ENCODE data around the gene GNA12.

The GNA12 gene

GRCh38 chr7:2781636-2782035 is 62.5 kb downstream of the GNA12 start:
- no peak for DNase-seq (ENCODE audit: low read depth, low spot score)

- DNase-seq (ENCODE audit: low read depth, low spot score) = no peak
Observed at GRCh38 chr7:2779051-2779450, 65.1 kb downstream of the GNA12 start.

GRCh38 chr7:2777898-2778535 is 66.1 kb downstream of the GNA12 start:
- no peak for DNase-seq (ENCODE audit: low read depth, low spot score)

- DNase-seq (ENCODE audit: low read depth, low spot score) = no peak
Observed at GRCh38 chr7:2776401-2776800, 67.7 kb downstream of the GNA12 start.

DNA sequence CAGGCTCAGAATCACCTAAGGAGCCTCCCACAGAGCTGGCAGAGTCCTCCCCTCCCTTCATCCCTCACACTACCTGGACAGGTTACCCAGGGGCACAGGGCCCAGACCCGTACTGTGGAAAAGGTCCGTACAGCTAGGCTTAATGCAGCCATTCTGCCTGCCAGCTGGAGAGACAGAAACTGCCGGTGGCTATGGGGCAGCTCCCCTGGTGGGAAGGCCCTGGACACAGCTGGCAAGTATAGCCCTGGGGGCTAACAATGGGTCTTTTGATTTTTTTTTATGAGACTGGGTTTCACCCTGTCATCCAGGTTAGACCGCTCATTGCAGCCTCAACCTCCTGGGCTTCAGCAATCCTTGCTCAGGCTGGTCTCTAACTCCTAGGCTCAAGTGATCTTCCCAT is 68.3 kb downstream of the GNA12 start:
- DNase-seq (ENCODE audit: low read depth, low spot score) = no peak

GRCh38 chr7:2775376-2775775 is 68.7 kb downstream of the GNA12 start:
- DNase-seq (ENCODE audit: low read depth, low spot score) = no peak

GRCh38 chr7:2774935-2775334 is 69.2 kb downstream of the GNA12 start:
- no peak for DNase-seq (ENCODE audit: low read depth, low spot score)

DNA sequence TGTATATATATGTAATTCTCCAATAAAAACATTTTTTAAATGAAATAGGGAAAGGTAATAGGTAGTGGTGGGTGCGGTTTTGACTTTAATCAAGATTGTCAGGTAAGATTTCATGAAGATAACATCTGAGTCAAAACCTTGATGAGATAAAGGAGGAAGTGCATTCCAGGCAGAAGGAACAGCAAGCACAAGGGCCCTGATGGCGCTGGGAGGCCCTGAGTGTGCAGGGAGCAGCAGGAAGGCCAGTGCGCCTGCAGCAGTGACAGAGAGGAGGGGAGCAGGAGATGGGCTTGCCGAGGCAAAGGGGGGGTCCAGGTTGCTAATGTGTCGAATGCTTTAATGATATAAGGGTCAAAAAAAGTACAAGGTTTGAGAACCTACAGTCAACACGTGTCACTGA is 69.8 kb downstream of the GNA12 start:
- DNase-seq (ENCODE audit: low read depth, low spot score) = no peak

GRCh38 chr7:2773608-2774007 is 70.5 kb downstream of the GNA12 start:
- DNase-seq (ENCODE audit: low read depth, low spot score) = no peak

- no peak for DNase-seq (ENCODE audit: low read depth, low spot score)
Observed at GRCh38 chr7:2771274-2771731, 72.8 kb downstream of the GNA12 start.

DNA sequence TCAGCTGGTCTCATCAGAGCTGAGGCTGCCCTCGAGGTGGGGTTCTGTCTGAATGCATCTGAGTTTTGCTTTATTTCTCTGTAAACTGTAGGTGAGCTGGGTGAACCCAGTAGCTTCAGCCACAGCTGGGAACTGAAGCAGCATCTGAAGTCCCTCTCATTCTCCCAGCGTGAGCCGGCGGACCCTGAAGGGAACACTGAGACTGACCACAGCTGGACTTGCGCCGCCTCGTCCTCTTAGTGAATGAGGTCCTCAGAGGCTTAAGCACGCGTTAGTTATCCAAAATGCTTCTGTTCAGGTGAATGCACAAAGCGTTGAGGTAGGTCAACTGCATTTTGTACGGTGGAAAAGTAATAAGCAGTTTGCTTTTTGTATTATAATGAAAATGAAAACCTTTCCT is 79.5 kb downstream of the GNA12 start:
- no peak for DNase-seq (ENCODE audit: low read depth, low spot score)

- no peak for DNase-seq (ENCODE audit: low read depth, low spot score)
Observed at GRCh38 chr7:2763597-2763996, 80.5 kb downstream of the GNA12 start.

- no peak for DNase-seq (ENCODE audit: low read depth, low spot score)
Observed at GRCh38 chr7:2761801-2762497, 82.2 kb downstream of the GNA12 start.

DNA sequence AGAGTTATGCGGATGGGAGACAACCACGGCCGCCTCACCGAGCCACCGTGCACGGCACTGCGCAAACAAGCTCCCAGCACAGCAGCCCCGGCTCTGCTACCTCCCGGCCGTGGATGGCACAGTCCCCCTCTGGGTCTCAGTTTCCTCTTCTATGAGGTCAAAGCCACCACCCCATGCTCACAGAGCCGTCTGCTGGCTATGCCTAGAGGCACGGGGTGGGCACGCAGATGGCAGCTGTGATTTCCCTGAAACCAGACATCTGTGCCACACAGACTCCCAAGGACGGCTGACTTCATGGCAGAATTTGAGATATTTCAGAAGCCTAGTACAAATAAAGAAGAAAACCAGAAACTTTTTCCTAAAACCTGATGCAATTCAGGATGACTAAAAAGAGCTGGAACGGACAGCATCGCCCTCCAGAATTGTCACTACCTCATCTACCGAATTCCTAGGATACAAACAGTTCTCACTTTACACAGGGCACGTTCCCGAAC is 82.9 kb downstream of the GNA12 start:
- no peak for DNase-seq (ENCODE audit: low read depth, low spot score)

DNA sequence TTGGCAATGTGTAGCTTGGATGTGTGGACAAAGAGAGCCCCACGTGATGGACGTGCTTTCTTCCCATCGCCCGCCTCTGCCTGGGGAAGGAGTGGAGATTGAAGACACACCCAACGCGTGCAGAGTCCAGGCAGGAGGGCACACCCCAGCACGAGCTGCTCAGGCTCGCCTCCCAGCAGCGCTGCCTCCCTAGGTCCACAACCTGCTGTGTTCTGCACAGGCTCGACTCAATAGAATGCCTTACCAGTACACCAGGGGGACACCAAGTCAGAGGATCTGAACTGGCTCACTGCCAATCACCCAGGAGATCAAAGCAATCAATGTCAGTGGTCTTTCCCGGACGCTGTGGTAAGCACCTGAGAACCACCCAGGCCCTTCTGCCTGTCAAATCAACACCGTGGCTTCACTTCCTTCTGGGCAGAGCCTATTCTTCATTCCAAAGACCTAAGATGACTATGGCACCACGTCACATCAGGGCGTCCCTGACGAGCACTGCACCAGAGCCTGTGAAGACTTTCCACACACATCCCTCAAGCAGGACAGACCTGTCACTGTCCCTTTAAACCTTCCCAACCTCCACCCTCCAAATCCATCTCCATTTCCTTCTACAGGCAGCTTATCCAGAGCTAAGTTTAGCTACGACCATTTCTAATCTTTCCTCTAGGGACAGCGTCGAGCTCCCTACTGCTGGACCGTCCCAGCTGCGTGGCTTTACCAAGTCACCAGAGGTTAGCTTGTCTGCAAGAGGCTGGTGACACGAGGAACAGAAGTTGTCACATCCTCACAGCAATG is 83.8 kb downstream of the GNA12 start:
- DNase-seq (ENCODE audit: low read depth, low spot score) = no peak

GRCh38 chr7:2759736-2760097 is 84.4 kb downstream of the GNA12 start:
- no peak for DNase-seq (ENCODE audit: low read depth, low spot score)

DNA sequence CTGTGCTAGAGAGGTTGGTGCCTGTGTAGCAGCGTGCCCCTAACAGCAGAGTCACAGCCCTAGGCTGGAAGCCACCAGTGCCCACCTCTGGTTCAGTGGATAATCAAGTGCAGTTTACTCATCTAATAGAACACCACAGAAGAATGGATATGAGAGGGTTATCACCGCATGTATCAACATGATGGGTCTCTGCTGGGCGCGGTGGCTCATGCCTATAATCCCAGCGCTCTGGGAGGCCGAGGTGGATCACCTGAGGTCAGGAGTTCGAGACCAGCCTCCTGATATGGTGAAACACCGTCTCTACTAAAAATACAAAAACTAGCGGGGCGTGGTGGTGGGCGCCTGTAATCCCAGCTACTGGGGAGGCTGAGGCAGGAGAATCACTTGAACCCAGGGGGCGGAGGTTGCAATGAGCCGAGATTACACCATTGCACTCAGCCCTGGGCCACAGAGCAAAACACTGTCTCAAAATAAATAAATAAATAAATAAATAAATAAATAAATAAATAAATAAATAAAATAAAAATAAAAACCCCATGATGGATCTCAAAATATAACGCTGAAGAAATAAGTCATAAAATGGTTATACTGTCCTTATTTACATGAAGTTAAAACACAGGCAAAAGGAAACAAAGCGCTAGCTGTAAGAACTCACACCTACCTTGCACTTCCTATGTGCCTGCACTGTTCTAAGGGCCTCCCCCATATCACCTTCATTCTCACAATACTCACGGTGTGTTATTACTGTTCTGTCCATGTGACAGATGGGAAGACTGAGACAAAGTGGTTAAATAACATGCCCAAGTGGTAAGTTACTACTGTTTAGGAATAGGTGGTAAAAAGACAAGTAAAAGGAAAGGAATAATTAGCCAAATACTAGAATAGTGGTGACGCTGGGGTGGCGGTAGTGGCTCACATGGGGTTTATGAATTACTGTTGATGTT is 85.2 kb downstream of the GNA12 start:
- DNase-seq (ENCODE audit: low read depth, low spot score) = no peak

DNA sequence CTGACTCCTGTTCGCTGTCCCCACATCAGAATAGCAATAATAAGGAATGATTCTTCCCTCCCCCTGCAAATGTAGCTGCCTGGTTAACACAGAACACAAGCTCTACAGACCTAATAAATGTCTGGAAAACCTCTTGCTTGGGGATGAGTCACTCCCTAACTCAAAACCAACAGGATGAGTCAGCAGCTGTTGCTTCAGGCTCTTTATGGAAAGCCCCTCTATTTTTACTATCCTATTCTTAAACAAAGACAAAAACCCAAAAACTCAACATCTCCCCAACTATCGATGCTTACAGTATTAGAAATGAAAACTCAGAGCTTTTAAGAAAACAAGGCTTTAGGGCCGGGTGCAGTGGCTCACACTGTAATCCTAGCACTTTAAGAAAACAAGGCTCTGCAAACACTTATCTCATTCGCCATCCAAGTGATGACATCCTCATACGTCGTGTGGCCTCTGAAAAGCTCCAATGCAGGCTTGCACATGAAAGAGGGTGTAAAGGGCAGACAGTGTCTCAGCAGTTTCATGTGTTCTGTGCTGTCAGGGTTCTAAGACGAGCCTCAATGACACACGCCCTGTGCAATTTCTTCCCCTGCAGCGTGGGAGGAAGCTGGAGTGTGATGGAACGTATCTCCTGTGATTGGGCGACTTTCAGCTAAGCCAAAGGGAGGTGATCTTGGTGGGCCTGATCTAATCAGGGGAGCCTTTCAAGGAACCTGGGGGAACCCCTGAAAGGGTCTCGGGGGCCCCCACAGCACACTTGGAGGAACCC is 86.0 kb downstream of the GNA12 start:
- DNase-seq (ENCODE audit: low read depth, low spot score) = peak; percentile 46

DNA sequence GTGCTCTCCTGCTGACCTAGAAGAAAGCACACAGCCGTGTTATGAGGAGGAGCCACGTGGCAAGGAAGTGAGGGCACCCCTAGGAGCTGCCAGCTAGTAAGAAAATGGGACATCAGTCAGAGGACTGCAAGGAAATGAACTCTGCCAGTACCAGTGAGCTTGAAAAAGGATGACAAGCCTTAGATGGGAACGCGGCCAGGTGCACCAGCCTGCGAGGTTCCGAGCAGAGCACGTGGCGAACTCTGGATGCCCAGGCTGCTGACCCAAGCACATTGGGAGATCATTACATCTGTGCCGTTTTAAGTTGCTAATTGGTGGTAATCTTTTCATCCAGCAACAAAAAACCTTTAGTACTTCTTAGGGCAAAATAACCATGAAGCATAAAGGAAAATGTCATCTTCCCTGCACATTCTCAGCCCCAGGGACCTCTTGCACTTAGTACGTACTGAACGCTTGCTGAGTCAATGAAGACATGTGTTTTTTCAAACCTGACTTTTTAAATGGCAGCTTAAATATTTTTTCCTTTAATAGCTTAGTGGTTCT is 86.7 kb downstream of the GNA12 start:
- DNase-seq (ENCODE audit: low read depth, low spot score) = no peak

DNA sequence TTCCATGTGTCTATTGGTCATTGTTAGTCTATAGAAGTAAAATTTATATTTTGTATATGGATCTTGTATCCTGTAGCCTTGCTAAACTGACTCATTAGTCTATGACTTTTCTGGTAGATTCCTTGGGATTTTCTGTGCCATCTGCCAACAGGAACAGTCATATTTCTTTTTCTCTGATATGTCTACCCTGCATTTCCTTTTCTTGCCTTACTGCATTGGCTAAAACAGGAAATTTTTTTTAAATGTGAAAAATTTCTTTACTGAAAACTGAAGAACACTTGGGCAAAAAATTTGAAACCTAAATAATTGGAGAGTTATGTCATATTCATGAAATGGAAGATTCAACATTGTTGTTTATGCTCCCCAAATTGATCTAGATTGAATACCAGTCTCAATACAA is 88.6 kb downstream of the GNA12 start:
- no peak for DNase-seq (ENCODE audit: low read depth, low spot score)
